ENCODE data around the gene RNASEL.
"Not testable (repeated sequence)": the region's sequence is repeated elsewhere in the genome, so short reads cannot be mapped to it uniquely, and the experiment has no call there.

RNASEL gene

GRCh38 chr1:182588500-182589396 is at the start of gene RNASEL:
Gene RNASEL, minus strand, starts transcription at chr1:182589256. Its CDS starts 2,450 bp downstream, at chr1:182586806.
- peak; percentile 84 for DNase-seq (ENCODE audit: low read depth)

GRCh38 chr1:182637769-182638168 is 48.7 kb upstream of the RNASEL start:
- no peaks in the 10 kb centered on the region for H3K4me1 ChIP-seq (ENCODE audit: control insufficient read depth, insufficient read depth, low read length)
- peaks cover 30% of the 10 kb centered on the region for H3K27me3 ChIP-seq (replicated peaks; ENCODE audit: control insufficient read depth, insufficient read depth, low read length)
- no peaks in the 10 kb centered on the region for H3K9me3 ChIP-seq (ENCODE audit: control insufficient read depth, low read length)
- no peak overlapping the region for H3K9ac ChIP-seq (ENCODE audit: low read length)
- H3K4me3 ChIP-seq (ENCODE audit: low read length) = no peak overlapping the region
- H3K36me3 ChIP-seq (ENCODE audit: control insufficient read depth, insufficient read depth, low read length, severe bottlenecking) = no peaks in the 10 kb centered on the region
- no peak for DNase-seq (ENCODE audit: low read depth)

More at GRCh38 chr1:182588500-182589396, at the start of gene RNASEL:
- Histone ChIP-seq H3K27me3 (replicated peaks; ENCODE audit: control insufficient read depth, insufficient read depth, low read length) (no peaks in the 10 kb centered on the region), H3K9ac (ENCODE audit: low read length) (peak within 1 kb of the TSS; percentile 87), H3K36me3 (ENCODE audit: control insufficient read depth, insufficient read depth, low read length, severe bottlenecking) (no peaks in the 10 kb centered on the region), H3K9me3 (ENCODE audit: control insufficient read depth, low read length) (no peaks in the 10 kb centered on the region), H3K4me3 (ENCODE audit: low read length) (peak within 1 kb of the TSS; percentile 85), H3K4me1 (ENCODE audit: control insufficient read depth, insufficient read depth, low read length) (peaks cover 4% of the 10 kb centered on the region)

- Histone ChIP-seq H3K4me3 (ENCODE audit: low read length) (no peak overlapping the region), H3K4me1 (ENCODE audit: control insufficient read depth, insufficient read depth, low read length) (no peaks in the 10 kb centered on the region), H3K9me3 (ENCODE audit: control insufficient read depth, low read length) (no peaks in the 10 kb centered on the region), H3K27me3 (replicated peaks; ENCODE audit: control insufficient read depth, insufficient read depth, low read length) (peaks cover 20% of the 10 kb centered on the region), H3K36me3 (ENCODE audit: control insufficient read depth, insufficient read depth, low read length, severe bottlenecking) (no peaks in the 10 kb centered on the region), H3K9ac (ENCODE audit: low read length) (no peak overlapping the region)
- DNase-seq (ENCODE audit: low read depth) = no peak
These were observed 46.8 kb upstream of the RNASEL start for GRCh38 chr1:182635871-182636270.

- DNase-seq (ENCODE audit: low read depth) = no peak
- Histone ChIP-seq H3K36me3 (ENCODE audit: control insufficient read depth, insufficient read depth, low read length, severe bottlenecking) (no peaks in the 10 kb centered on the region), H3K4me3 (ENCODE audit: low read length) (no peak overlapping the region), H3K9me3 (ENCODE audit: control insufficient read depth, low read length) (no peaks in the 10 kb centered on the region), H3K27me3 (replicated peaks; ENCODE audit: control insufficient read depth, insufficient read depth, low read length) (peaks cover 20% of the 10 kb centered on the region), H3K9ac (ENCODE audit: low read length) (no peak overlapping the region), H3K4me1 (ENCODE audit: control insufficient read depth, insufficient read depth, low read length) (no peaks in the 10 kb centered on the region)
These were observed 45.4 kb upstream of the RNASEL start for GRCh38 chr1:182634306-182635072.

GRCh38 chr1:182633657-182634281 is 44.7 kb upstream of the RNASEL start:
- H3K27me3 ChIP-seq (replicated peaks; ENCODE audit: control insufficient read depth, insufficient read depth, low read length) = peaks cover 16% of the 10 kb centered on the region
- DNase-seq (ENCODE audit: low read depth) = no peak
- H3K9ac ChIP-seq (ENCODE audit: low read length) = no peak overlapping the region
- H3K4me1 ChIP-seq (ENCODE audit: control insufficient read depth, insufficient read depth, low read length) = no peaks in the 10 kb centered on the region
- H3K4me3 ChIP-seq (ENCODE audit: low read length) = no peak overlapping the region
- no peaks in the 10 kb centered on the region for H3K36me3 ChIP-seq (ENCODE audit: control insufficient read depth, insufficient read depth, low read length, severe bottlenecking)
- H3K9me3 ChIP-seq (ENCODE audit: control insufficient read depth, low read length) = no peaks in the 10 kb centered on the region

- no peak for DNase-seq (ENCODE audit: low read depth)
- Histone ChIP-seq H3K27me3 (replicated peaks; ENCODE audit: control insufficient read depth, insufficient read depth, low read length) (peaks cover 11% of the 10 kb centered on the region), H3K9ac (ENCODE audit: low read length) (no peak overlapping the region), H3K4me3 (ENCODE audit: low read length) (no peak overlapping the region), H3K4me1 (ENCODE audit: control insufficient read depth, insufficient read depth, low read length) (no peaks in the 10 kb centered on the region), H3K9me3 (ENCODE audit: control insufficient read depth, low read length) (no peaks in the 10 kb centered on the region), H3K36me3 (ENCODE audit: control insufficient read depth, insufficient read depth, low read length, severe bottlenecking) (no peaks in the 10 kb centered on the region)
These were observed 44.0 kb upstream of the RNASEL start for GRCh38 chr1:182633031-182633430.

- H3K9me3 ChIP-seq (ENCODE audit: control insufficient read depth, low read length); H3K36me3 ChIP-seq (ENCODE audit: control insufficient read depth, insufficient read depth, low read length, severe bottlenecking); H3K4me1 ChIP-seq (ENCODE audit: control insufficient read depth, insufficient read depth, low read length); H3K27me3 ChIP-seq (replicated peaks; ENCODE audit: control insufficient read depth, insufficient read depth, low read length); DNase-seq (ENCODE audit: low read depth); H3K9ac ChIP-seq (ENCODE audit: low read length); H3K4me3 ChIP-seq (ENCODE audit: low read length): not testable (repeated sequence)
These were observed 43.4 kb upstream of the RNASEL start for GRCh38 chr1:182632441-182632857.

- H3K9ac ChIP-seq (ENCODE audit: low read length) = no peak overlapping the region
- H3K4me1 ChIP-seq (ENCODE audit: control insufficient read depth, insufficient read depth, low read length) = no peaks in the 10 kb centered on the region
These were observed 42.9 kb upstream of the RNASEL start for GRCh38 chr1:182631954-182632353.

GRCh38 chr1:182631053-182631677 is 42.1 kb upstream of the RNASEL start:
- Histone ChIP-seq H3K36me3 (ENCODE audit: control insufficient read depth, insufficient read depth, low read length, severe bottlenecking) (no peaks in the 10 kb centered on the region), H3K27me3 (replicated peaks; ENCODE audit: control insufficient read depth, insufficient read depth, low read length) (peaks cover 7% of the 10 kb centered on the region), H3K4me3 (ENCODE audit: low read length) (no peak overlapping the region), H3K4me1 (ENCODE audit: control insufficient read depth, insufficient read depth, low read length) (peaks cover 6% of the 10 kb centered on the region), H3K9ac (ENCODE audit: low read length) (no peak overlapping the region), H3K9me3 (ENCODE audit: control insufficient read depth, low read length) (no peaks in the 10 kb centered on the region)
- DNase-seq (ENCODE audit: low read depth) = no peak

More at GRCh38 chr1:182631954-182632353, 42.9 kb upstream of the RNASEL start:
- peaks cover 7% of the 10 kb centered on the region for H3K27me3 ChIP-seq (replicated peaks; ENCODE audit: control insufficient read depth, insufficient read depth, low read length)
- no peaks in the 10 kb centered on the region for H3K9me3 ChIP-seq (ENCODE audit: control insufficient read depth, low read length)
- H3K4me3 ChIP-seq (ENCODE audit: low read length) = no peak overlapping the region
- no peak for DNase-seq (ENCODE audit: low read depth)
- H3K36me3 ChIP-seq (ENCODE audit: control insufficient read depth, insufficient read depth, low read length, severe bottlenecking) = no peaks in the 10 kb centered on the region

GRCh38 chr1:182630586-182630985 is 41.5 kb upstream of the RNASEL start:
- Histone ChIP-seq H3K27me3 (replicated peaks; ENCODE audit: control insufficient read depth, insufficient read depth, low read length) (peaks cover 7% of the 10 kb centered on the region), H3K4me1 (ENCODE audit: control insufficient read depth, insufficient read depth, low read length) (peaks cover 7% of the 10 kb centered on the region), H3K9me3 (ENCODE audit: control insufficient read depth, low read length) (no peaks in the 10 kb centered on the region), H3K4me3 (ENCODE audit: low read length) (no peak overlapping the region), H3K36me3 (ENCODE audit: control insufficient read depth, insufficient read depth, low read length, severe bottlenecking) (no peaks in the 10 kb centered on the region), H3K9ac (ENCODE audit: low read length) (no peak overlapping the region)
- DNase-seq (ENCODE audit: low read depth) = no peak

Measured in adipocyte (in vitro differentiated cells).